Colonic mucosa (tissue), 4 donors: ENCODE data around the gene PAIP2. TPM values are rescaled to one million over a fixed set of nuclear protein-coding genes. Genes with fewer than 3 reads are reported as not detected.
"Not testable (repeated sequence)": the region's sequence is repeated elsewhere in the genome, so short reads cannot be mapped to it uniquely, and the experiment has no call there.

Source experiments
- DNase-seq: peaks from one replicate; pipeline ENCODE4 v3.0.0-alpha.2; 2020
- H3K27ac ChIP-seq: fragments of 200-600 bp; one replicate; pipeline ENCODE4 v1.8.0; 2021
- H3K27me3 ChIP-seq: fragments of 200-600 bp; one replicate; pipeline ENCODE4 v1.8.0; 2021
- H3K36me3 ChIP-seq: fragments of 200-600 bp; one replicate; pipeline ENCODE4 v1.8.0; 2021
- H3K4me1 ChIP-seq: fragments of 200-600 bp; one replicate; pipeline ENCODE4 v1.8.0; 2021; ENCODE audit warnings: mild to moderate bottlenecking
- H3K4me3 ChIP-seq: fragments of 200-600 bp; one replicate; pipeline ENCODE4 v1.8.0; 2021
- H3K9ac ChIP-seq, 2 donors: one replicate each; pipeline ENCODE4 v1.7.0; 2013; ENCODE audit warnings: control low read depth in 2 of 2, low read depth in 2 of 2, low read length in 2 of 2
- H3K9me3 ChIP-seq: fragments of 200-600 bp; one replicate; pipeline ENCODE4 v1.8.0; 2021
- intact Hi-C: fragments of 100-400 bp; cut with DNase I; formaldehyde crosslinking; loops from one replicate; pipeline ENCODE4 v1.14.1; 2022
- total RNA-seq, 2 donors: library from RNA; stranded (reverse); fragmentation: NEBNext Ultra II Directional in 1 of 2; extraction: Animal tissue kit (Norgen Biotek cat#: 25700) in 1 of 2; gene quantifications; one replicate each; pipeline ENCODE4 v1.2.1, GENCODE V29; 2021
- TF ChIP-seq, protein P1 (sequence below): fragments of 200-600 bp; IDR thresholded peaks from one replicate; pipeline ENCODE4 v1.8.0; 2022; ENCODE audit warnings: antibody characterized with exemption, mild to moderate bottlenecking
- donor health status: healthy.
- donor health status: DM: no; HTN: no; CAD: no.
- donor health status: DM: no; HTN: no; CAD: no.

Gene PAIP2
- total RNA-seq, 2 donors from 2014 or later, result 39.4 to 49.7 TPM

DNA sequence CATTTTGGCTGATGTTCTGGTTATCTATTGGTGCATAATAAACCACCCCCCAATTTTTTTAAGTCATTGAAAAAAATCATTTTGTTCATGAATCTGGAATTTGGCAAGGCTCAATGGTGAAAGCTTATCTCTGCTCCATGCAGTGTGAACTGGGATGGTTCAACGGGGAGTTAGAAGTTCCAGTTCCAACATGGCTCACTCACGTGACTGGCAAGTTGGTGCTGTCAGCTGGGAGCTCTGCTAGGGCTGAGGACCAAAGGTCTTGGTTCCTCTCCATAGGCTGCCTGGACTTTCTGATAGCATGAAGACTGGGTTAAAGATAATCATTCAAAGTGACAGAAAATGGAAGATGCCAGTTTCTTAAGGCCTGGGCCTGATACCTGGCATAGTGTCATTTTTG, 65.3 kb downstream of the PAIP2 start:
- no peak for DNase-seq
- Histone ChIP-seq H3K27ac (no peak overlapping the region), H3K9me3 (no peaks in the 10 kb centered on the region), H3K27me3 (no peaks in the 10 kb centered on the region), H3K9ac (no peak overlapping the region), H3K36me3 (no peaks in the 10 kb centered on the region), H3K4me3 (no peak overlapping the region), H3K4me1 (no peaks in the 10 kb centered on the region)
- TF ChIP-seq, protein P1, sequence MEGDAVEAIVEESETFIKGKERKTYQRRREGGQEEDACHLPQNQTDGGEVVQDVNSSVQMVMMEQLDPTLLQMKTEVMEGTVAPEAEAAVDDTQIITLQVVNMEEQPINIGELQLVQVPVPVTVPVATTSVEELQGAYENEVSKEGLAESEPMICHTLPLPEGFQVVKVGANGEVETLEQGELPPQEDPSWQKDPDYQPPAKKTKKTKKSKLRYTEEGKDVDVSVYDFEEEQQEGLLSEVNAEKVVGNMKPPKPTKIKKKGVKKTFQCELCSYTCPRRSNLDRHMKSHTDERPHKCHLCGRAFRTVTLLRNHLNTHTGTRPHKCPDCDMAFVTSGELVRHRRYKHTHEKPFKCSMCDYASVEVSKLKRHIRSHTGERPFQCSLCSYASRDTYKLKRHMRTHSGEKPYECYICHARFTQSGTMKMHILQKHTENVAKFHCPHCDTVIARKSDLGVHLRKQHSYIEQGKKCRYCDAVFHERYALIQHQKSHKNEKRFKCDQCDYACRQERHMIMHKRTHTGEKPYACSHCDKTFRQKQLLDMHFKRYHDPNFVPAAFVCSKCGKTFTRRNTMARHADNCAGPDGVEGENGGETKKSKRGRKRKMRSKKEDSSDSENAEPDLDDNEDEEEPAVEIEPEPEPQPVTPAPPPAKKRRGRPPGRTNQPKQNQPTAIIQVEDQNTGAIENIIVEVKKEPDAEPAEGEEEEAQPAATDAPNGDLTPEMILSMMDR, result no peak
- intact Hi-C loops, result no loop called here

DNA sequence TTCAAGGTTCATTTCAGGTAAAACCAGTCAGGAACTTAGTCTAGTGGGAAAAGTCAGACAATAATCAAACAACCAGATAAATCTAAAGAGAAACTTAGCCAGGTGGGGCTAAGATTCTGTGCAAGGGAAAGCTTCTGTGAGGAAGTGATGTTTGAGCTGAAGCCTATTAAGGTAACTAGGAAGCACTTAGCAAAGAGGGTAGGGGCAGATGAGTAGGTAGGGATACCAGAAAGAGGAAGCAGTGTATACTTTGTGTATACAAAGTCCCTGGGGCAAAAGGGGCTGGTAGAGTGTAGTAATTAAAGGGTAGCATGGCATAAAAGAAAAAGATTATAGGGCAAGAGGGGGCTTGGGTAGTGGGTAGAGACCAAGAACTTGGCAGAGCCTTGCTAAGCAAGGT, 65.9 kb downstream of the PAIP2 start:
- H3K27ac ChIP-seq, result no peak overlapping the region
- no peak overlapping the region for H3K9ac ChIP-seq
- H3K4me1 ChIP-seq, result no peaks in the 10 kb centered on the region
- DNase-seq, result no peak
- intact Hi-C loops, result no loop called here
- no peak overlapping the region for H3K4me3 ChIP-seq
- no peaks in the 10 kb centered on the region for H3K27me3 ChIP-seq
- TF ChIP-seq, protein P1, result no peak
- H3K9me3 ChIP-seq, result no peaks in the 10 kb centered on the region
- no peaks in the 10 kb centered on the region for H3K36me3 ChIP-seq

- Histone ChIP-seq H3K4me1 (no peaks in the 10 kb centered on the region), H3K9ac (no peak overlapping the region), H3K27me3 (no peaks in the 10 kb centered on the region), H3K36me3 (no peaks in the 10 kb centered on the region), H3K4me3 (no peak overlapping the region), H3K27ac (no peak overlapping the region), H3K9me3 (no peaks in the 10 kb centered on the region)
- intact Hi-C loops, result no loop called here
- DNase-seq, result no peak
- TF ChIP-seq, protein P1, result no peak
These were observed 66.5 kb downstream of the PAIP2 start for GRCh38 chr5:139408191-139408590.

GRCh38 chr5:139409116-139409515, 67.5 kb downstream of the PAIP2 start:
- H3K4me3 ChIP-seq, intact Hi-C loops, DNase-seq, H3K27ac ChIP-seq, H3K36me3 ChIP-seq, H3K27me3 ChIP-seq, H3K9me3 ChIP-seq, H3K9ac ChIP-seq, H3K4me1 ChIP-seq: not testable (repeated sequence)

- Histone ChIP-seq H3K4me3 (no peak overlapping the region), H3K9me3 (no peaks in the 10 kb centered on the region), H3K9ac (no peak overlapping the region), H3K27ac (no peak overlapping the region), H3K27me3 (no peaks in the 10 kb centered on the region), H3K36me3 (no peaks in the 10 kb centered on the region), H3K4me1 (no peaks in the 10 kb centered on the region)
- TF ChIP-seq, protein P1, result no peak
- intact Hi-C loops, result no loop called here
- no peak for DNase-seq
These were observed 68.7 kb downstream of the PAIP2 start for GRCh38 chr5:139410121-139410992.
